ENCODE results near the gene ATG13.

Gene ATG13

GRCh38 chr11:46639197-46639839 lies 22.0 kb downstream of the ATG13 start:
- TF ChIP-seq FOXP2 (optimal IDR thresholded peaks at IDR 0.05; ENCODE audit: borderline replicate concordance, extremely low read depth, extremely low read length, insufficient read depth) = no peak
- TF ChIP-seq POLR2AphosphoS5 (IDR thresholded peaks at IDR 0.05; ENCODE audit: low read depth, low read length) = no peak
- no peak for TF ChIP-seq REST (IDR thresholded peaks at IDR 0.05; ENCODE audit: insufficient read depth in 1 of 2, low read depth in 2 of 2, low read length in 2 of 2)
- no peak for TF ChIP-seq SIN3A (IDR thresholded peaks at IDR 0.05; ENCODE audit: borderline replicate concordance, insufficient read depth, low read length)
- TF ChIP-seq TAF1 (IDR thresholded peaks at IDR 0.05; ENCODE audit: borderline replicate concordance, insufficient read depth, low read length) = no peak

GRCh38 chr11:46640036-46640788 lies 22.9 kb downstream of the ATG13 start:
- TF ChIP-seq REST (IDR thresholded peaks at IDR 0.05; ENCODE audit: insufficient read depth in 1 of 2, low read depth in 2 of 2, low read length in 2 of 2) (no peak), TAF1 (IDR thresholded peaks at IDR 0.05; ENCODE audit: borderline replicate concordance, insufficient read depth, low read length) (no peak), POLR2AphosphoS5 (IDR thresholded peaks at IDR 0.05; ENCODE audit: low read depth, low read length) (no peak), SIN3A (IDR thresholded peaks at IDR 0.05; ENCODE audit: borderline replicate concordance, insufficient read depth, low read length) (no peak), FOXP2 (optimal IDR thresholded peaks at IDR 0.05; ENCODE audit: borderline replicate concordance, extremely low read depth, extremely low read length, insufficient read depth) (no peak)

- no peak for TF ChIP-seq SIN3A (IDR thresholded peaks at IDR 0.05; ENCODE audit: borderline replicate concordance, insufficient read depth, low read length)
- TF ChIP-seq POLR2AphosphoS5 (IDR thresholded peaks at IDR 0.05; ENCODE audit: low read depth, low read length) = no peak
- no peak for TF ChIP-seq FOXP2 (optimal IDR thresholded peaks at IDR 0.05; ENCODE audit: borderline replicate concordance, extremely low read depth, extremely low read length, insufficient read depth)
- TF ChIP-seq REST (IDR thresholded peaks at IDR 0.05; ENCODE audit: insufficient read depth in 1 of 2, low read depth in 2 of 2, low read length in 2 of 2) = no peak
- no peak for TF ChIP-seq TAF1 (IDR thresholded peaks at IDR 0.05; ENCODE audit: borderline replicate concordance, insufficient read depth, low read length)
Observed at GRCh38 chr11:46641639-46642038, 24.3 kb downstream of the ATG13 start.

GRCh38 chr11:46642627-46643335 lies 25.4 kb downstream of the ATG13 start:
- TF ChIP-seq REST (IDR thresholded peaks at IDR 0.05; ENCODE audit: insufficient read depth in 1 of 2, low read depth in 2 of 2, low read length in 2 of 2) (no peak), TAF1 (IDR thresholded peaks at IDR 0.05; ENCODE audit: borderline replicate concordance, insufficient read depth, low read length) (no peak), FOXP2 (optimal IDR thresholded peaks at IDR 0.05; ENCODE audit: borderline replicate concordance, extremely low read depth, extremely low read length, insufficient read depth) (no peak), POLR2AphosphoS5 (IDR thresholded peaks at IDR 0.05; ENCODE audit: low read depth, low read length) (no peak), SIN3A (IDR thresholded peaks at IDR 0.05; ENCODE audit: borderline replicate concordance, insufficient read depth, low read length) (no peak)

Data from PFSK-1 (cell line).